Upper lobe of right lung (tissue), 1 donor: Measurements from ENCODE around the gene OR13C8. TPM values are rescaled to one million over a fixed set of nuclear protein-coding genes. Genes with fewer than 3 reads are reported as not detected.
"Not testable (repeated sequence)": the region's sequence is repeated elsewhere in the genome, so short reads cannot be mapped to it uniquely, and the experiment has no call there.

Experiments used
- ATAC-seq: fragments of 200-7000 bp; cut with Tn5 transposase; one replicate; pipeline ENCODE4 v1.9.1; 2020; ENCODE audit warnings: mild to moderate bottlenecking, moderate library complexity
- DNase-seq: peaks from one replicate; pipeline ENCODE4 v3.0.0-alpha.2; 2020
- H3K27ac ChIP-seq: fragments of 200-600 bp; one replicate; pipeline ENCODE4 v1.8.0; 2022
- H3K27me3 ChIP-seq: fragments of 200-600 bp; one replicate; pipeline ENCODE4 v1.8.0; 2022; ENCODE audit warnings: mild to moderate bottlenecking
- H3K36me3 ChIP-seq: fragments of 200-600 bp; one replicate; pipeline ENCODE4 v1.8.0; 2022
- H3K4me1 ChIP-seq: fragments of 200-600 bp; one replicate; pipeline ENCODE4 v1.8.0; 2022
- H3K4me3 ChIP-seq: fragments of 200-600 bp; one replicate; pipeline ENCODE4 v1.8.0; 2022; ENCODE audit warnings: mild to moderate bottlenecking
- H3K9me3 ChIP-seq: fragments of 200-600 bp; one replicate; pipeline ENCODE4 v1.8.0; 2022
- CTCF ChIP-seq: fragments of 200-600 bp; IDR thresholded peaks from one replicate; pipeline ENCODE4 v1.8.0; 2022; ENCODE audit warnings: antibody characterized with exemption
- intact Hi-C: fragments of 100-400 bp; cut with DNase I; formaldehyde crosslinking; loops from one replicate; pipeline ENCODE4 v1.11.0; 2022
- total RNA-seq: library from RNA; stranded (reverse); fragmentation: NEBNext Ultra II Directional; extraction: Animal tissue kit (Norgen Biotek cat#: 25700); gene quantifications from one replicate; pipeline ENCODE4 v1.2.1, GENCODE V29; 2021
- donor health status: DM: no; HTN: yes; CAD: no; lungs with severe emphysema.

OR13C8 gene
- total RNA-seq, 1 donor from 2014 or later = not detected

- no peak for ATAC-seq
- H3K27me3 ChIP-seq = no peaks in the 10 kb centered on the region
- TF ChIP-seq CTCF = no peak
- no peaks in the 10 kb centered on the region for H3K9me3 ChIP-seq
- no peaks in the 10 kb centered on the region for H3K36me3 ChIP-seq
- no peak for DNase-seq
- H3K4me1 ChIP-seq = no peaks in the 10 kb centered on the region
- intact Hi-C loops = no loop called here
- no peak overlapping the region for H3K27ac ChIP-seq
- H3K4me3 ChIP-seq = no peak overlapping the region
These were observed 6.5 kb downstream of the OR13C8 start for GRCh38 chr9:104575456-104575855.

GRCh38 chr9:104577263-104577662 lies 8.3 kb downstream of the OR13C8 start:
- intact Hi-C loops = no loop called here
- TF ChIP-seq CTCF = no peak
- no peaks in the 10 kb centered on the region for H3K9me3 ChIP-seq
- no peak overlapping the region for H3K4me3 ChIP-seq
- H3K4me1 ChIP-seq = no peaks in the 10 kb centered on the region
- H3K36me3 ChIP-seq = no peaks in the 10 kb centered on the region
- no peak for ATAC-seq
- H3K27me3 ChIP-seq = no peaks in the 10 kb centered on the region
- no peak overlapping the region for H3K27ac ChIP-seq
- no peak for DNase-seq

- DNase-seq (no peak), ATAC-seq (no peak)
- H3K27ac ChIP-seq = no peak overlapping the region
- H3K27me3 ChIP-seq = no peaks in the 10 kb centered on the region
- no peaks in the 10 kb centered on the region for H3K9me3 ChIP-seq
- no peaks in the 10 kb centered on the region for H3K4me1 ChIP-seq
- TF ChIP-seq CTCF = no peak
- H3K4me3 ChIP-seq = no peak overlapping the region
- H3K36me3 ChIP-seq = no peaks in the 10 kb centered on the region
- intact Hi-C loops = no loop called here
These were observed 11.6 kb downstream of the OR13C8 start for GRCh38 chr9:104580562-104580961.

- DNase-seq = no peak
- intact Hi-C loops = no loop called here
- Histone ChIP-seq H3K4me1 (no peaks in the 10 kb centered on the region), H3K27me3 (no peaks in the 10 kb centered on the region), H3K9me3 (no peaks in the 10 kb centered on the region), H3K4me3 (no peak overlapping the region), H3K36me3 (no peaks in the 10 kb centered on the region), H3K27ac (no peak overlapping the region)
- ATAC-seq = no peak
- TF ChIP-seq CTCF = no peak
These were observed 17.7 kb downstream of the OR13C8 start for GRCh38 chr9:104586496-104587180.

- Histone ChIP-seq H3K9me3 (no peaks in the 10 kb centered on the region), H3K27me3 (no peaks in the 10 kb centered on the region), H3K4me3 (no peak overlapping the region), H3K4me1 (no peaks in the 10 kb centered on the region), H3K36me3 (no peaks in the 10 kb centered on the region), H3K27ac (no peak overlapping the region)
- DNase-seq (no peak), ATAC-seq (no peak)
- no peak for TF ChIP-seq CTCF
- intact Hi-C loops = no loop called here
These were observed 20.7 kb downstream of the OR13C8 start for GRCh38 chr9:104589626-104590025.

- intact Hi-C loops = not testable (repeated sequence)
These were observed 29.8 kb downstream of the OR13C8 start for GRCh38 chr9:104598749-104599148.

GRCh38 chr9:104599313-104599712 lies 30.3 kb downstream of the OR13C8 start, which contains the start of gene OR13C5:
OR13C5 (minus strand) TSS chr9:104599413; CDS start chr9:104599413, 0 bp downstream.
- H3K36me3 ChIP-seq, H3K4me1 ChIP-seq, intact Hi-C loops, DNase-seq, H3K27ac ChIP-seq, H3K27me3 ChIP-seq, H3K9me3 ChIP-seq, ATAC-seq, H3K4me3 ChIP-seq: not testable (repeated sequence)

More at GRCh38 chr9:104598749-104599148, 29.8 kb downstream of the OR13C8 start:
- H3K27me3 ChIP-seq, H3K9me3 ChIP-seq, ATAC-seq, H3K4me3 ChIP-seq, H3K4me1 ChIP-seq, DNase-seq, H3K27ac ChIP-seq, H3K36me3 ChIP-seq: not testable (repeated sequence)
